NCI-H2107 (cell line): Measurements from ENCODE around the gene STAB2.

Experiments
- DNase-seq: peaks from one replicate; lab custom pipeline; 2025; lab: John Stamatoyannopoulos, UW

The STAB2 gene

DNA sequence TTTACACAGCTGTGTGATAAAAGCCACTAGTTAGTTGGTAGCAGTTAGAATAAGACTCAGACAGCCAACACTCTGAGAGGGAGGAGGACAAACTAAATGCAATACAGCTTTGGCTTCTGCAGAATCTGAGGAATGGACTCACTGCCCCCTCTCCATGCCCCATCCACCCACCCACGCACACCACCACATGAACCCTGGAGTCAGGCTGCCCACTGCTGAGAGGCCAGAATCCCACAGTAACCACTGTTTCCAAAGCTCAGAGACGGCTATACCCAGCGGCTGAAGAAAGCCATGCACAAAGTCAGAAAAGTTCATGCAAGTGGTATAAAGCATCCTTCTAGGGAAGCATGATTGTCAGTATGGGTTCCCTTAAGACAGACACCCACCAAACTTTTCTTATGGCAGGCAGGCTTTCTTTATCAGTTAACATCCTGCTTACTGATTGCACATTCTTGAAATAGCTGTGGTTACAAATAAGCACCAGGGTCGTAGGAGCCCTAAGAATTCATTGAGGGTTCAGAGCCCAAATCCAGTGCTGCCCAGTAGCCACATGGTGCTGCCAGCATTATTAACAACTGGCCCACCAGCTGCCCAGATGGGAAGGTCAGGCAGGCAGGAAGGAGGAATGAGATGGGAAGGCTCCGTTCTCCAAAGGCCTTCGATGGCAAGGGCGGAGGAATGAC is 192.5 kb downstream of the STAB2 start:
- no peak for DNase-seq

GRCh38 chr12:103780093-103780440 is 193.0 kb downstream of the STAB2 start:
- no peak for DNase-seq

GRCh38 chr12:103780992-103781391 is 193.9 kb downstream of the STAB2 start:
- no peak for DNase-seq

- DNase-seq = no peak
Measured at GRCh38 chr12:103782399-103782798, 195.3 kb downstream of the STAB2 start.

DNA sequence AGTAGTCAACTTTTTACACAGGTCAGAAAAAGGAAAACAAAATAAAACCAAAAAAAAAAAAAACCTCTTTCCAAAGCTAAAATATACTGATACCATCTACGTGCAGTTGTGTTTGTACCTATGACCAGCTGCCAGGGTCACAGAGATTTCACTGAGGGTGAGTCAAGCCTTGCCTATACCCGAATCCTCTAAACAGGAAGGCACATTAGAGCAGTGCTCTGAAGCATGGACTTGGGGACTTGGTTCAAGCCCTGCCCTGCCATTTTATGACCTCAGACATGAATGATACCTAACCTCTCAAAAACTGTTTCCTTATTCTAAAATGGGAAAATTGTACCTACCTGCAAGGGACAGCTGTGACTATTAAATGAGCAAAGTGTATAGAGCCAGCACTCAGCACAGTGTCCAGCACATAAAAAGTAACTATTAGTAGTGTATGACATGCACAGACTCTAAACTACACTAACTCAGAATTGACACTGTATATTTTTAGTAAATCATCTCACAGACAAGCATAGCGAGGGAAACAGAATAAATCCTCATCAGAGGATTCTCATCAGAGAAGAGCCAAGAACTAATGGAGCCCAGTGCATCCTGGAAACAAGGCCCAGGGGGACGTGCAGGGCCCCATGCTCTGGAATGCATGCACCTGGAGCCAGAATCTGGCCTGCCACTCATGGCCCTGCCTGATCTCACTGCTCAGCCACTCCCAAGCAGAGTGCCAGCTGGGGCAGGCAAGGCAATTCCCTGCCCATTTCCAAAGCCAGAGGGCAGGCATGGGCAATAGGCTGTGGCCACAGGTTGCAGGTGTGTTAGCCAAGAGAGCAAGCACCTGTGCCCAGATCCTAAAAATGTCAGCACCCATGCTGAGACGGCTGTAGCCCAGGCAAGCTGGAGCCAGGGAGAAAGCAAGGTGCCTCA is 196.9 kb downstream of the STAB2 start:
- DNase-seq = no peak

DNA sequence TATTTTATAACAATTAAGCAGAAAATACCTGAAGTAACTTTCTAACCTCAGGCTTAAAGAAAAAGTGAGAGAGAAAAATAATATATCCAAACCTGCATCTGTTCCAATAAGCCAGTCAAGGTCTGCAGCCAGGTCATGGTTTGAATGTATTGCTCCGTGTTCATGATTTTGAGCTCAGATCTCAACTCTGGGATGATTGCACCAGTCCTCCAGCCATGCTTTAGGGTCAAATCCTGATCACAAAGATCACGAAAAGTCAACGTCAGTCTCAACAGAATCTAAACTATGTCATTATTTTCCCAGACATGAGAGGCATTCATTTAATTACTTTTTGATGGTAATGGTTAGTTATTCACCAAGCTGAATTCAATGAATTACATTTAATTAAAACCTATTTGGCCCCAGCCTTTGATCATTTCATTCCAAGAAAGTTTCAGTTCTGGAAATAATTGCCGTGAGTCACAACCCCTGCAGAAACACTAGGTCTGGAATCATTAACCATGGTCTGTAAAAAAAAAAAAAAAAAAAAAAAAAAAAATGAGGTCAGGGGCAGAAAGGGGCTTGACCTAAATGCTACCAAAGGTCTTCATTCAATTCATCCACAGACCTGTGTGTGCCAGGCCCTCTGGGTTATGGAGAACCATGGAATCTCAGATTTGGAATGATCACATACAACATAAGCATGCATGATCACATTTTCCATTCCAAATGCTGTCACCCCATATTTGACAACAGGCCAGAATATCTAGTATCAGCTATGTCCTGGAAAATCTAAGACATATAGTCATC is 198.4 kb downstream of the STAB2 start:
- DNase-seq = no peak

DNA sequence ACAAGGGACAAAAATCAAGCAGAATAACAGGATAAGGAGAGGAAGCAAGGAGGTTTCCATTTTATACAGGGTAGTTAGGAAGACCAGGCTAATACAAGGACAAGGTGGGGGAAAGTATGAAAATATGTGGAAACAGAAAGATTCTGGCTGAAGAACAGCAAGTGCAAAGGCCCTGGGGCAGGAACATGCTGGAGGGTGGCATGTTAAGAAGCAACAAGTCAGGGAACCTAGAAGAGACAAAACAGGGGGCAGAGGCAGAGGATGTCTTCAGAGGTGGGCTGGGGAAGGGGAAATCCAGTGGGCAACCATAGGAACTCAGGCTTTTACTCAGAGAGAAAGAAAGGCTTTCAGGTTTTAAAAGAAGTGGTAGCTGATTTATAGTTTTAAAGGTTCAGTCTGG is 199.1 kb downstream of the STAB2 start:
- no peak for DNase-seq

DNA sequence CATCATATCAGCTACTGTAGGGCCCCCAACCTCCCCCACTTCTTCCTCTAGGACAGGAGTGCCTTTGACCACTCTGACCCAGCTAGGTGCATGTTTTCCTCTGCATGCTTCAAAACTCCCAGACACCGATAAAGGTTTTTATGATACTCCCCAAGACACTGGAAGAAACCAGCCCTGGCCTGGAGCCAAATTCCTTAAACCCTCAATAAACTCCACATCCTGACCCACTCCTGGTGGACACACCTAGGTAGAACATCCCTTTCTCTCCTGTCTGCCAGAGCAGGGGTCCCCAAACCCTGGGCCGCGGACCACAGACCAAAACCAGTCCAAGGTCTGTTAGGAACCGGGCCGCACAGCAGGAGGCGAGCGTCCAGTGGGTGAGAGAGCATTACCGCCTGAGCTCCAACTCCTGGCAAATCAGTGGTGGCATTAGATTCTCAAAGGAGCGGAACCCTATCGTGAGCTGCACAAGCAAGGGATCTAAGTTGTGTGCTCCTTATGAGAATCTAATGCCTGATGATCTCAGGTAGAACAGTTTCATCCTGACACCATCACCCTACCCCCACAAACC is 204.4 kb downstream of the STAB2 start:
- DNase-seq = no peak

GRCh38 chr12:103793046-103793445 is 206.0 kb downstream of the STAB2 start:
- no peak for DNase-seq

DNA sequence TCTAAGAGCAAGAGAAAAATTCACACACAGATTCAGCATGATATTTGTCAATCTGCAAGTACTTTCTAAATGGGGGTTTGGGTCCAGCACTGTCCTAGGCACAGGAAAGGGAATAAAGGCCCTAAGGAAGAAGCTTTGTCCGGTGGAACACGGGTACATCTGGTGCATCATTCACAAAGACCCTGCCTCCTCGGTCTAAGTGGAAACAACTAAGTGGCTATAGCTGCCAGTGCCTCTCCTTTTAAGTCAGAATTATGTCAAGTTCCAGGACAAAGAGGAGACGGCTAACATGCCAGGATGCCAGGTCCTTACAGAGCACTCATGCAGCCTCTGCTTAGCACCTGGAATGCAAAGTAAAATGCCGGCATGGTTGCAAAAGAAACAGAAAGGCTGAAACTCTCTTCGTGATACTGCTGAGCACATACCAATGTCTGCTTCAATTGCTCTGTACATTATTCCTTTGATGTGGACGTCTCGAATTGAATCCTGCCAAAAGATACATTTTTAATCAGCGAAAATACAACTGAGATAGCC is 206.5 kb downstream of the STAB2 start:
- DNase-seq = no peak

DNA sequence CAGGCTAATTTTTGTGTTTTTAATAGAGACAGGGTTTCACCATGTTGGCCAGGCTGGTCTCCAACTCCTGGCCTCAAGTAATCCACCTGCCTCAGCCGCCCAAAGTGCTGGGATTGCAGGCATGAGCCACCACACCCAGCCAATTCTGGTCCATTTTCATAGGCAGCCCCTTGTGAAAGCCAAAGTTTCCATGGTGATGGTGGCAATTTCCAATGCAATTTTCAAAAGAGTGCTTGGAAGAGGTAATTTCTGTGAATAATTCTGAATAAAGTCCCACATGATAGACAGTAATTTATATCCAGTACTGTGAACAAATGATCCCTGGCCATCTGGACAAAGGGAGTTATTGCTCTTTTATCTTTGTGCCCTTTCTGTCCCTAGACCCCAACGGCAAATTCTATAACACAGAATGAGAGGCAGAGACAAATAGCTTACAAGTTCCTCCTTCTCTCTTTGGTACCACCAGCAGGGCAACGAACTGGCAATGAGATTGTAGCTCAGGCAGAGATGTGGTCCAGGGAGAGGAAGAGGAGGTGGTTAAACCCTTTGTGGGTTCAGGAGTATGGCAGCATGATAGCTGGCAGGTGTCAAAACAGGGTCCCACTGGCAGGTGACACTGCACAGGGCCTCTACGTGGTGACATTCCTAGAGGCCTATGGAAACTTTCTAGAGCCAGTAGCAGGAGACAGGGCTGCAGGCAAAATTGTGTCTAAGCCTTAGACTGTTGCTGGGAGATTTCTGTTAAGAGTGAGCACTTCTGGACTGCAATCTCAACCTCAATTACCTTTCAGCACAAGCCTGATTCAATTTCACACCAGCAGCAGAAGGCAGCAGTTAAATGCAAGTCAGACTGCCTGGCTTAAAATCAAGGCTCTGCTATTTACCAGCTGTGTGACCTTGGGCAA is 207.5 kb downstream of the STAB2 start:
- DNase-seq = no peak

DNA sequence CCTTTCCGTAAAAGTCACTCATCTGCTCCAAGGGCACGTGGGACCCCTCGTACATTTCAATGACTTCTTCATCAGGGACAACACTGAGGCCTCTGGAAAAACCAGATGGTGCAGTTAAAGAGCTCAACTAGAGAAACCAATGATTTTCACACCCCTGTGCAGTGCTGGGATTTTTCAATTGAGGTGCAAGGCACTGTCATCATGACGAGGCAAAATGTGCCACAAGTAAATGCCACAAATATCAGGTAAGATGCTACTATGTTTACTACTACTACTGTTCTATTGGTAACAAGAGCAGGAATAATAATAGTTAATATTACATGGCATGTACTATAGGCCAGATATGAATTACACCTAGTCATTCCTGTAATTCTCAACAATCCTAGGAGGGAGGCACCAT is 211.5 kb downstream of the STAB2 start:
- no peak for DNase-seq

DNA sequence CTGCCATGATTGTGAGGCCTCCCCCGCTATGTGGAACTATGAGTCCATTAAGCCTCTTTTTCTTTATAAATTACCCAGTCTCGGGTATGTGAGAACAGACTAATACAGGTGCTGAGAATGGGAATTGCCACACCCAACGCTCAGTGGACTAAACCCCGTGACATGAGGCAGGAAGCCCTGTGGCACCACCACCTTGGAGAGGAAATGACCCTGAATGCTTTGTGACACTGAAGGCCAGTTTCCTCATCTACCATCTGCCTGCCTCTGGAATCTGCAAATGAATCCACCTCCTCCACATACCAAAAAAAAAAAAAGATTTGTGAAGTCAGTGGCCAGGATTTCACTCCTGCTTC is 212.4 kb downstream of the STAB2 start:
- no peak for DNase-seq

DNA sequence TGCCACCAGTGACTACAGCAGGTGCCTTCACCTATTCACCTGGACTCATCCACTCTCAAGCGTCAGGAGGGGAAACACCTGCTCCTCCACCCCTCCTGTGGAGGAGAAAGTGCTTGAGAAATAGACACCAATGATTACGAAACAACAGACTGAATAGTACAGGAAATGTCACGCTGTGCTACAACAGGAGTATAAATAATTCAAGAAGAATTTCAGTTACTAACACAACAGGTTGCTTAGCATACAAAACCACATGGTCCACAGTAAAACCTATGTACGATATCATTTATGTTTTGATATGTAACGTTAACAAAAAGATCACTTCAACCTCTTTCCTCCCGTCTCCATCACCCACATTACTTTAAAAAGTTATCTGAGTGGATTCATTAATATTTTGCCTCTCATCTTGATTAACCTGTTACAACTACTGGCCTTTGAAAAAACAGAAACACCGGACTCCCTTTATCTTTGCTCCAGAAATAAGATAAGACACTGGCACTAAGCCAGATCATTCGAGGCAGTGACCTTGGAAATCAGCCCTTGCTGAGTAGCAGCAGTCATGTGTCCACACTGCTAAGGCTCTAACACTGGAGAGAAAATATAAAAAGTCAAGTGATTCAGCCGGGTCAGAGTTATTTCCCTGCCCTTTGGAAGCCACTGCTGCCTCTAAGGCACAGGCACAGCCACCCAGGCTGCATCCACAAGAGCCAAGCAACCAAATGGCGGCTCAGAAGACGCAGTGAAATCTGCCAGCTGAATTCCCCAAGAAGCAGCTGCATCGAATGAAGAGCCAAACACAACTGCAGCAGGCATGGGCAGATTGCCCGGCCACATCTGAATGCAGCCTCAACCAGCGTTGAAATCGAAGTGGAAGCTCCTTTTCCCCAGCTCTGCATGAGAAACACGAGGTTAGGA is 213.0 kb downstream of the STAB2 start:
- DNase-seq = peak; percentile 92

GRCh38 chr12:103801709-103802585 is 214.9 kb downstream of the STAB2 start:
- no peak for DNase-seq

DNA sequence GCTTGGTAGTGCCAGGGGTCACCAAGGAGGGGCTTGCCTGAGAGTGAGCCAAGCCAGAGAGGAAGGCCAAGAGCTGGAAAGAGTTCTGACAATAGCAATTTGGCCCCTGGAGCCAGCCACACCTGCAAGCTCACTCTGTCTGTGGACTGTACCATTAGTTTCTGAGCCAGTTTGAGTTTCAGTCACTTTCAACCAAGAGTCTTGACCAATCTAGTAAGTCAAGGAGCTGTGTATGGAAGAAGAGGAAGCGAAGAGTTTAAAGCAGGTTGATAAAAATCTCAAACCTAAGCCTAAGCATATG is 215.5 kb downstream of the STAB2 start:
- DNase-seq = no peak

DNA sequence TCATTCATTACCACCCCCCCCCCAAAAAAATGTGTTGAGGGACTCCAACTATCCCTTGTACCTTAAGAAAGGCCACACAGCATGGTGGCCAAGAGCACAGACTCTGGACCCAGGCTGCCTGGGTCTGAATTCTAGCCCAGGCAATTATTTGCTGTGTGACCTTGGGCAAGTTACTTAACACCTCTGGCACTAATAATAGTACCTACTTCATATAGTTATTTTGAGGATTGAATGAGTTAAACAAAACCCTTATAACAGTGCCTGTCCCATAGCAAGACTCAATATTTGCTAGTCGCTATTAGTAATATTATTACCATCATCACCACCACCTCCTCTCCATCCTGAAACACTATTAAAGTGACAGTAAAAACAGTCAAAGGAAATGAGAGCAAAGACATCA is 216.8 kb downstream of the STAB2 start:
- no peak for DNase-seq

DNA sequence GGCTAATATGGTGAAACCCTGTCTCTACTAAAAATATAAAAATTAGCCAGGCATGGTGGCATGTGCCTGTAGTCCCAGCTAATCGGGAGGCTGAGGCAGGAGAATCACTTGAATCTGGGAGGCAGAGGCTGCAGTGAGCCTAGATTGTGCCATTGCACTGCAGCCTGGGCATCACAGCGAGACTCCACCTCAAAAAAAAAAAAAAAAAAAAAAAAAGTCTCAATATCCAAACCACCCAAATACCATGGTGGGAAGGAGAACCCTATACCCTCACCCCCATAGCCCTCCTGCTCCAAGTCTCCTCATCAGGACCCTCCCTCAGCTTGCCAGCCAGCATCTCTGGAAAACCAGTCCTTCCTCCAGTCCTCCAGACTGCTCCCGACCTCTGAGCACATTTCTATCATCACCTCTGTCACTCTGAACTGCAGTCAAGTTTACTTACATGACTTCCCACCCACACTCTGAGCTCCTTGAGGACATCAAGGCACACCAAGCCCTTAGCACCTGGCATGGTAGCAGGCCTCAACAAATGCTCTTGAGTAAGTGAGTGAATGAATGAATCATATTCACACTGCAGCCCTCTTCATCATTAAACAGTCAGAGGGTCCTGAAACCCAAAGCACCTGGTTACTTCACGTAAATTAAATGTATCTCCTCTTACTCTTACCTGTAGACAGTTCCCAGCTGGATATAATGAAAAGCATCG is 218.7 kb downstream of the STAB2 start:
- DNase-seq = no peak

- no peak for DNase-seq
Measured at GRCh38 chr12:103806803-103807202, 219.7 kb downstream of the STAB2 start.
